Dermis blood vessel endothelial cell (primary cell): ENCODE data around the gene EXOSC2. TPM values are rescaled to one million over a fixed set of nuclear protein-coding genes. Genes with fewer than 3 reads are reported as not detected.

Experiments
- DNase-seq: peaks from one replicate; pipeline ENCODE4 v3.0.0; 2010
- total RNA-seq: library from RNA; depleted of rRNA; stranded (reverse); fragments of >200 nt; gene quantifications from 2 replicates; pipeline ENCODE4 v1.2.3, GENCODE V29; 2014

The EXOSC2 gene
- total RNA-seq, 1 donor from 2014 or later, result 33.5 TPM

DNA sequence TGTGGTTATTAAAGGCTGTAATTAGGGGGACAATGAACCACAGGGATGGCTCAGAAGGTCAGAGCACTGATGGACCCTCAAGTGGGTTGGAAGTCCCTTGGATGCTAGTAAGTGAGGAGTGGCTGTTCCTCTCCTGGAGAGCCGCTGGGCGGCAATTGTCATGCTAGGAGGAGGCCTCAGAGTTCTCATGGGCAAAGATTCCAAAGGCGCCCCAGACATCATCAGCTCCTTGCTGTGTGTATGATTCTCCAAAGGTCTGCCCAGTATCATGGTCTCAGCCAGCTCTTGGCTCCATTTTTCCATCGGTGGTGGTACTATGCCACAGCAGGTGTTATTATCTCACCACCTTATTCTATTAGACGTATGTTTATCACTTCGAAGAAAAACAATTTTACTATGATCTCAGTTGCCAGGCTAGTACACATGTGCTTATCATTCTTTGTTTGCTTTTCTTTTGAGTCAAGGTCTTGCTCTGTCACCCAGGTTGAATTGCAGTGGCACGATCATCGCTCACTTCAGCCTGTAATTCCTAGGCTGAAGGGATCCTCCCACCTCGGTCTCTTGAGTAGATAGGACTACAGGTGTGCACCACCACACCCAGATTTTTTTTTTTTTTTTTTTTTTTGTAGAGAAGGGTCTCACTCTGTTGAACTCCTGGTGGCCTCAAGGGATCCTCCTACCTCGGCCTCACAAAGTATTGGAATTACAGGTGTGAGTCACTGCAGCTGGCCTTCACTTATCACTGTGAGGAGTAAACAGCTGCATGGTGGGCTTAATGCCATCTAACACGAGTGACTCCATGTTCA lies 46.8 kb downstream of the EXOSC2 start:
- DNase-seq, result no peak

DNA sequence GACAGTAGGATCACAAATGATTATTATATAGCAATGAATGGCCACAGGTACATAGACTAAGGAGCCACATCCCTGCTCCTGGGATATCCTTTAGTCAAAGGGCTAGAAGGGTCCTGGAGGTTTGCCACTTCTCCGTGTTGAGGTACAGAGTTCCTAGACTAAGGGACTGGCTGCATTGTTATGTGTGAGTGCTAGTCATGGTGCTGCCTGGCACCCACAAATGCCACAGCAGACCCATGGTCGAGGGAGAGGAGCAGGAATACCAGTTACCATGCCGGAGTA lies 47.4 kb downstream of the EXOSC2 start:
- DNase-seq, result no peak

DNA sequence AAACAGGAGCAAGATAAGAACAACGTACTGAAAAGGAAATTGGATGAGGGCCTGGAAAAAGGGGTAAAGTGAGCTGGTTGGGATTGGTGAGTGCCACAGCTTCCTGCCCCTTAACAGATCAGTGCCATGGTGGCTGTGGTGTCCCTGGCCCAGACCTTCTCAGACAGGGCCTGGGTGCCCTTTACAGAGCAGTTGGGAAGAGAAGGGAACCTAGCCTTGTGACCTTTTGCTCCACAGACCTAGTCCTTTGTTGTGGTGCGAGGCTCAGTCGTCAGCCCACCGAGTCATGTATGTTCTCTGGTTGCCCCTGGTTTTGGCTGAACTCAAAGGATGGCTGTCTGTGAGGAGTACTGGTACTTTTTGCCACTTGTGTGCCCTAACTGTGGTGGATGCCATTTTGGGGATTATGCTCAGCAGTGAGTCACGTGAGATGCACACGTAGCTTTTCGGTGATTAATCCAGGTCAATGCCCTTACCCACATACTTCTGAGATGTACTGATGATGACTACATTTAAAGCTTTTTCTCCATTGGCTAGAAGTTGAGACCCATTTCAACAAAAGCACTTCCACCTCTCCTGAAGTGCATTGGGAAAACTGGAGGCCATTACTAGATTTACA lies 48.4 kb downstream of the EXOSC2 start:
- DNase-seq, result peak; percentile 25

DNA sequence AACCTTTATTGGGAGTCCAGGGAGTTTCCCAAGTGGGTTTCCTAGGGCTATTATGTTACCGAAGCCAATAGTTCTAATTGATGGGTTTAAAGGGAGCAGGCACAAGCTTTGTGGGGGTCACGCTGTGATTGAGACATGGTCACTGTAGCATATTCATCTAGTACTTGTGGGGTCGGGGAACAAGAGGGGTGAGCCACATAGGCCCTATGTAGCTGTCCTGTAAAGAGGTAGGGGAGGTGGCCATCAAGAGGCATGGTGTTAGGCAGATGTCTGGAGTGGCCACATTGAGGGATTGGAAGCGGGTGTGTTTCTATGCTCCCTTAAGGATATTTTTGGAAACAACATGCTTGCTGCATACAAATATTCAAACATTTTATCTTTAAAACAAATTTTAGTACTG lies 50.1 kb downstream of the EXOSC2 start:
- no peak for DNase-seq

DNA sequence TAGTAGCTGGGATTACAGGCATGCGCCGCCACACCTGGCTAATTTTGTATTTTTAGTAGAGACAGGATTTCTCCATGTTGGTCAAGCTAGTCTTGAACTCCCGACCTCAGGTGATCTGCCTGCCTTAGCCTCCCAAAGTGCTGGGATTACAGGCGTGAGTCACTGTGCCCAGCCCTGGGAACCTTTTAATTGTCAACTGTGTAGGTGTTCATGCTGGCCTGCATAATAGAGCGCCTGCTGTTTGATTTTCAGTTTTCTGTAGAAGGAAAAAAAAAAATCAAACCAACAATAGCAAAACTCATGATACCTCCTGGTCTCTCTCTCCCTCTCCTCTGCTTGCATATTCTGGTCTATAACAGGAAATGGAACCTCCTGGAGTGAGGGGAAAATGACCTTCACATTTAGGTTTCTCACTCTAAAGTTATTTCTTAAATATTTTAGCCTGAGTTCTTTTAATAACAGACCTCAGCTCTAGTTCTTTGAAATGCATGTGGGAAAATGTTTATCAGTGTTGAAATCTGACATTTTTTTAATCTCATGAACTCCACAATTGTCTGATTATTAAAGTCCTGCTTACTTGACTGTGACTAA lies 51.7 kb downstream of the EXOSC2 start:
- DNase-seq, result peak; percentile 39

DNA sequence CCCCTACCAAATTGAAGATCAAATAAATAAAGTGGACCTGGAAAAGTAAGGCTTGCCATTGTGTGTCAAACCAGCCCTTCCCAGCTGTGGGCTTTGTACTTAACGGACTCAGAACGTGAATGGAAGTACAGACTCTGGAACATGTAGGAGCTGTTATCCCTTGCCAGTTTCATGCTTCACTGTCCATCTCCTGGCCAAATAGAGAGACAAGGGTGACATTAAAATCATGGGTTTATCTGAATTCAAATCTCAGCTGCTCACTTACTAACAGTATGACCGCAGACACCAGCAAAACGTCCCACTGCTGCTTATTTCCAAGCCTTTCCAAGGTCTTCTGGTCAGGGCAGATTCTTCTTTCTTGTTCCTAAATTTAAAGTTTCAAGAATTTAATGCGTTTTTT lies 52.2 kb downstream of the EXOSC2 start:
- DNase-seq, result peak; percentile 32

DNA sequence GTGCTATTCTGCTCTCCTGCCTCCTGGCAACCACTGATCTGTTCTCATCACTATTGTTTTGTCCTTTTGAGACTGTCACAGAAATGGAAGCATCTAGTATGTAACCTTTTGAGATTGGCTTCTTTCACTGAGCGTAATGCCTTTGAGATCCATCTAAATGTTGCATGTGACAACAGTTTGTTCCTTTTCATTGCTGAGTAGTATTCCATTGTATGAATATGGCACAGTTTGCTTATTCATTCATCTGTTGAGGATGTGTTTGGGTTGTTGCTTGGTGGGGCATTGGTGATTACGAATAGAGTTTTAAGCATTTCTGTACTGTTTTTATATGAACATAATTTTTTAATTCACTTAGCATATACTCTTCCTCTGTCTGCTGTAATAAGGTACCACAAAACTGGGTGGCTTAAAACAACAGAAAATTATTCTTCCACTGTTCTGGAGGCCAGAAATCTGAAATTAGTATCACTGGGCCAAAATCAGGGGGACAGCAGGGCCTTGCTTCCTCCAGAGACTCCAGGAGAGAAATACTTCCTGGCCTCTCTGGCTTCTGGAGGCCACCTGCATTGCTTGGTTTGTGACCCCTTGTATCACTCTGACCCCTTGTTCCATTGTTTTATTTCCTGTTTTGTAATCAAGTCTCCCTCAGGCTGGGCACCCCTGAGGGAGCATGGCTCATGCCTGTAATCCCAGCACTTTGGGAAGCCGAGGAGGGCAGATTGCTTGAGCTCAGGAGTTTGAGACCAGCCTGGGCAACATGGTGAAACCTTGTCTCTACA lies 53.0 kb downstream of the EXOSC2 start:
- peak; percentile 94 for DNase-seq

DNA sequence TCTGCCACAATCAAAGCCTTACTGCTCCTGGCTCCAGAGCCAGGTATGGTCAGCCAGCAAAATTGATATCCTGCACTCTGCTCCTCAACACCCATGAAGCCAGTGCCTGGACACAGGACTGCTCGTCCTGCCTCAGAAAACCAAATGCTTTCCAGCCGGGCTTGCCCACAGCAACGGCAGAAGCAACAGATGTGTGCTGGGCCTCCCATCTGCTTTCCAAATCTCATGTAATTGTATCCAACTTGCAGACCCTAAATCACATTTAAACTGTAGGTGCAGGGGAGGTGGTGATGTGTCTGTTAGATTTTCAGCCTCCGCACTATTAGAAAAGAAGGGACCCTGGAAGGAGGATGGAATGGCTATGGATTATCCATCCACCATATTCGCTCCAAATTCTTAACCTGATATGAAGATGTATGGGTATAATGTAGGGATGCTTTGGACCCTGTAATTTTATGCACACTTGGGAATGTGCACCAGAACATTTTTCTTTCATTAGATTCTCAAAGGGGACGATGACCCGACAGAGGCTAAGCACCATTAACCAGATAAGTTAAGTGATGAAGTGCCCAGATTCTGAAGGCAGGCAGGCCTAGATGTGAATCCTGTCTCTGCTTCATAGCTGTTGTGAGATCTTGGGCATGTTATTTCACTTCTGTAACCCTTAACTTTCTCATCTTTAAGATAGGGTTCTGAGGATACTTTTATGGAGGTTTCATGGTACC lies 58.2 kb downstream of the EXOSC2 start:
- DNase-seq, result no peak

Other genes starting within 250 kb of the EXOSC2 start
- 4.0 and 9.5 TPM in 2 replicates for gene ASS1, start 248.8 kb upstream of the EXOSC2 start, total RNA-seq
- gene FUBP3, start 114.2 kb upstream of the EXOSC2 start, total RNA-seq, result 27.4 and 38.7 TPM in 2 replicates
- gene PRDM12, start 29.2 kb upstream of the EXOSC2 start, total RNA-seq, result not detected in 2 replicates
- 42.5 and 68.7 TPM in 2 replicates for gene ABL1, start 141.5 kb downstream of the EXOSC2 start, total RNA-seq
- not detected in 2 replicates for gene QRFP, start 203.0 kb downstream of the EXOSC2 start, total RNA-seq
- gene FIBCD1, start 245.5 kb downstream of the EXOSC2 start, total RNA-seq, result under 0.01 and 0.05 TPM in 2 replicates